Retinal pigment epithelial cell (primary cell): ENCODE measurements around the gene PRR22.
"Not testable (repeated sequence)": the region's sequence is repeated elsewhere in the genome, so short reads cannot be mapped to it uniquely, and the experiment has no call there.

Source experiments
- DNase-seq: peaks from one replicate; pipeline ENCODE4 v3.0.0-alpha.2; 2010; ENCODE audit warnings: low read depth
- H3K4me3 ChIP-seq: 2 replicates; pipeline ENCODE4 v1.5.1; 2011; ENCODE audit warnings: mild to moderate bottlenecking, low read length, control low read depth, moderate library complexity
- TF ChIP-seq, protein P1 (sequence below): conservative IDR thresholded peaks from 2 replicates; pipeline ENCODE4 v1.5.1; 2011; ENCODE audit warnings: low read depth, low read length, control low read depth, inconsistent platforms

PRR22 gene

DNA sequence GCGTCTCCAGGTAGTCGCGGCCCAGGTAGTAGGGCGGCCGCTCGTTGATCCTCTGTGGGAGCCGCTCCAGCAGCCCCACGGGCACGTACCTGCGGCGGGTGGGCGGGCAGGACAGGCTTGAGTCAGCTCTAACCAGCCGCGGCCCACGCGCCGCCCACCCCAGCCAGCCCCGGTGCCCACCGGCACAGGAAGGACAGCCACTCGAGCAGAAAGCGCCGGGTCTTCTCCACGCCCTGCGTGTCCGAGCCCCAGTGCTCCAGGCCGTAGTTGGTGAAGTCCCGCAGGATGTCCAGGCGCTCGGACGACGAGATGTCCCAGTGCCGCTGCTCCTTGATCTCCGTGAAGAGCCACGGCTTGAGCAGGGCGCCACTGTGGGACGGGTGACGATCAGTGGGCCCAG lies 877 bp upstream of the PRR22 start:
- no peak overlapping the region for H3K4me3 ChIP-seq
- DNase-seq: no peak
- TF ChIP-seq, protein P1, sequence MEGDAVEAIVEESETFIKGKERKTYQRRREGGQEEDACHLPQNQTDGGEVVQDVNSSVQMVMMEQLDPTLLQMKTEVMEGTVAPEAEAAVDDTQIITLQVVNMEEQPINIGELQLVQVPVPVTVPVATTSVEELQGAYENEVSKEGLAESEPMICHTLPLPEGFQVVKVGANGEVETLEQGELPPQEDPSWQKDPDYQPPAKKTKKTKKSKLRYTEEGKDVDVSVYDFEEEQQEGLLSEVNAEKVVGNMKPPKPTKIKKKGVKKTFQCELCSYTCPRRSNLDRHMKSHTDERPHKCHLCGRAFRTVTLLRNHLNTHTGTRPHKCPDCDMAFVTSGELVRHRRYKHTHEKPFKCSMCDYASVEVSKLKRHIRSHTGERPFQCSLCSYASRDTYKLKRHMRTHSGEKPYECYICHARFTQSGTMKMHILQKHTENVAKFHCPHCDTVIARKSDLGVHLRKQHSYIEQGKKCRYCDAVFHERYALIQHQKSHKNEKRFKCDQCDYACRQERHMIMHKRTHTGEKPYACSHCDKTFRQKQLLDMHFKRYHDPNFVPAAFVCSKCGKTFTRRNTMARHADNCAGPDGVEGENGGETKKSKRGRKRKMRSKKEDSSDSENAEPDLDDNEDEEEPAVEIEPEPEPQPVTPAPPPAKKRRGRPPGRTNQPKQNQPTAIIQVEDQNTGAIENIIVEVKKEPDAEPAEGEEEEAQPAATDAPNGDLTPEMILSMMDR: no peak

DNA sequence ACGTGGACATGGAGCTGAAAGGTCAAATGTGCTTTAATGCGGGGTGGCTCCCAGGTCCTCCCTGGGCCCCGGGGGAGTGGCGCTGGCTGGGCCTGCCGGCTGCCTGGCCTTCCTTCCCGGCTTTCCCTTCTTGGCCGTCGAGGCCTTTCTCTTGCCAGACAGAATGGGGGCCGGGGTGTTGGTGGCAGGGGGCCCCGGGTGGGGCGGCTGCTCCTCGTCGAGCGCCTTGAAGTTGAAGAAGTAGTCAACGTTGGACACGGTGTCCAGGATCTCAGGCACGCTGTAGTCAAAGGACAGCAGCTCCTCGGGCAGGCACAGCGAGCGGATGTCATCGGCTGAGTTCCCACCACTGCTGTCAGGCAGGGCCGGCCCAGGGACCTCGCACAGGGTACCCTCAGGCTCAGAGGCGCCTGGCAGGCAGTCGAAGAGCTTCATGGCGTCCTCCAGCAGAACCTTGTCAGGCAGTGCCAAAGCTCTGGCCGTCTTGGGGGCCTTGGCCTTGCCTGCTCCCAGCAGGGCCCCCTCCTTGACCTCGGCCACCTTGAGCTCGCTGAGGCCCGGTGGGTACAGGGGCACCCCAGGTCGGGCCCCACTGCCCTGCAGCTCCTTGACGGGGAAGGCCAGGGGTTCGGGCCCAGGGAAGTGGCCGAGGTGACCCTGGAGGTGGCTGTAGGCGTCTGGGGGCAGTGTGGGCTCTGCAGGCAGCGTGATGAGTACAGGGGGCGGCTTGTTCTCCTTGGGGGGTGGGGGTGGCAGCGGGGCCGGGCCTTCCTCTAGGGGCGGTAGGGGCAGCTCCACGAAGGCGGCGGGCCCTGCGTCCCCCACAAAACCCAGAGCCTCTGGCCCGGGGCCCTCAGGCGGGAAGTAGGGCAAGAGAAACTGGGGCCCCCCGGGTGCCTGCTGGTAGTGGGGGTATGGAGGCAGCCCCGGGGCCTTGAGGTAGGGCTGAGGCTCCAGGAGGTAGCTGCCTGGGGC lies 1.3 kb downstream of the PRR22 start:
- no peak overlapping the region for H3K4me3 ChIP-seq
- TF ChIP-seq, protein P1: no peak
- no peak for DNase-seq

DNA sequence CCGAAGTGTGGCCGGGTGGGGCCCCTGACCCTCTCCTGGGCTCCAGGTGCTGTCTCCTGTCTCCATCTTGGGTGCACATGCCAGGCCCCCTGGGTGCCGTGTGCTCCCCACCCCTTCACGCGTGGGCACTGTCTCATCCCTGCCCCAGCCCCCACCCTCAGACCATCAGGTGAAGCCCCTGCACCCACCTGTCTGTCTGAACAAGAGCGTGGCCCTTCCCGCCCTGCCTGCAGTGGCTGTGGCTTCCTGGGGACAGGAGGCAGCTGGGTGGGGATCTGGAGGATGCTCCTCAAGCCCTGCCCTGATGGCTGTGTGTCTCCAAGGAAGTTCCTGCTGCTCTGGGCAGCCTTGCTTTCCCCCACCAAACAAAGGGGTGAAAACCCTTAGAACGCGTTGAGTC lies 2.2 kb downstream of the PRR22 start:
- no peak overlapping the region for H3K4me3 ChIP-seq
- TF ChIP-seq, protein P1: no peak
- DNase-seq: no peak

DNA sequence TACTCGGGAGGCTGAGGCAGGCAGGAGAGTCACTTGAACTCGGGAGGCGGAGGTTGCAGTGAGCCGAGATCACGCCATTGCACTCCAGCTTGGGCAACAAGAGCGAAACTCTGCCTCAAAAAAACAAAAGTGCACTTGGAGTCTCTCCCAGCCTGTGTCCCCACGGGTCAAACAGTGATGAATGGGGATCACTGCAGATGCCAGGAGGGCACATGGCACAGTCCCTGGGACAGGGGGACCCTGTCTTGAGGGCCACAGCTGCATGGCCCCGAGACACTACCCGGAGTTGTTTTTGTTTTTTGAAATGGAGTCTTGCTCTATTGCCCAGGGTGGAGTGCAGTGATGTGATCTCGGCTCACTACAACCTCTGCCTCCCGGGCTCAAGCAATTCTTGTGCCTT lies 3.6 kb downstream of the PRR22 start:
- not testable (repeated sequence) for DNase-seq, H3K4me3 ChIP-seq

DNA sequence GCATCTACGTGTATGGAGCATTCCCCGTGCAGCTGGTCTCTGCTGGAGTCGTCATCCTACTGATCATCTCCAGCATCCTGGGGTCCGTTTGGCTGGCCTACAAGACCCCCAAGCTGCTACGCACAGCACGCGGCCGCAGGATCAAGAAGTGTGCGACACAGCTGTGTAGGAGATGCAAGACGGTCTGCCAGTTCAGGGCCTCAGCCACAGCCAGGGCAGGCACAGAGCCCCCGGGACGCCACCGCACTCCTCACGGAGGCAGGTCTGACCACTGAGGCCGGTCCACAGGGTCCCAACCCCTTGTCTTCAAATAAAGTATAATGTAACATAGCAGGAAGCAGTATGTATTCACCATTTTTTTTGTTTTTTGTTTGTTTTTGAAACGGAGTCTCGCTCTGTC lies 6.1 kb downstream of the PRR22 start:
- TF ChIP-seq, protein P1: no peak
- DNase-seq: no peak
- no peak overlapping the region for H3K4me3 ChIP-seq

DNA sequence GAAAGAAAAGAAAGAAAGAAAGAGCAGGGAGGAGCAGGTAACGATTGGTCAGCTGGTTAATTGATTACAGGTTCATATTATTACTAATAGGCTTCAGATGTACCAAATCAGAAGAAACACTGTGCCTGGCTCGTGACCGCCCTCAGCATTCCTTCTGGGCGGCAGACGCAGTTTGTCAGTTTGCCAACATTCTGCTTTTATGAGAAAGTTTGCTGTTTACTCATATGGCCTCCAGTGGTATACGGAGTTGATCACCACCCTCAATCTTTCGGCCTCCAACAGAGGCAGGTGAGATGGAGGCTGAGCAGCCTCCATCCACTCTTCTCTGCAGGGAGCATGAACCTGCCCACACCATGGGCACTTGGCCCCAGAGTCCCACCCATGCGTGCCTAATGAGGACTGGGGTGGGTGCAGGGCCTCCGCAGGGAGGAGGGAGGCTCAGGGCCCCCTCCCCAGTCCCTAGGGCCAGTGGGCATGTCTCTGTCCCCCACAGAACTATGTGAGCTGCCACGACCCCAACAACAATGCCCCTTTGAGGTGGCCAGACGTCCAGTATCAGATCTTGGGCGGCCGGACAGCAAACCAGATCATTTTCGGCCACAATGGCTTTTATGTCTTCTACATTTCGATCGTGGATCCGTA lies 8.8 kb downstream of the PRR22 start:
- DNase-seq: no peak
- TF ChIP-seq, protein P1: no peak

DNA sequence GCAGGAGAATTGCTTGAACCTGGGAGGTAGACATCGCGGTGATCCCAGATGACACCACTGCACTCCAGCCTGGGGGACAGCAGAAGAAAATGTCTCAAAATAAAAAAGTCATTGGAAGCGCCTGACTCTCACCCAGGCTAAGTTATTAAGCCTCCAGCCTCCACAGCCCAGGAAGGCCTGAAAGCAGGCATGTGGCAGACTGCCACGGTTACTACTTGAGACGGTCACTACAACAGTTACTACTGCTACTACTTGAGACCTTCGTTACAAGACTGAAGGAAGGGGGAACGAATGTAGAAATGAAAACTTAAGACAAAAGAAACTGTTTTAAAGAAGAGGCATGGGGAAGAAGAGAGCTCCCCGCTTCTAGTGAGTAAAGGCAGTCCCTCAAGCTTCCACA lies 9.6 kb downstream of the PRR22 start:
- TF ChIP-seq, protein P1: no peak
- H3K4me3 ChIP-seq: no peak overlapping the region
- no peak for DNase-seq

More for the DNA sequence above, 8.8 kb downstream of the PRR22 start:
- no peak overlapping the region for H3K4me3 ChIP-seq
